Dermis microvascular lymphatic vessel endothelial cell (primary cell): ENCODE data around the gene CTNND2. TPM values are rescaled to one million over a fixed set of nuclear protein-coding genes. Genes with fewer than 3 reads are reported as not detected.
A peak's percentile ranks its signal among the peaks of the same experiment; 100 is the strongest.

ENCODE experiments used
- DNase-seq, 2 donors: peaks; one replicate each; pipeline versions ENCODE4 v3.0.0 to v3.0.0-alpha.2; 2010; ENCODE audit warnings: low read depth in 2 of 2
- total RNA-seq: library from RNA; depleted of rRNA; stranded (reverse); fragments of >200 nt; gene quantifications from 2 replicates; pipeline ENCODE4 v1.2.1, GENCODE V29; 2014

CTNND2 gene
- total RNA-seq, 1 donor from 2014 or later, result not detected

GRCh38 chr5:11261241-11261640, 643.0 kb downstream of the CTNND2 start:
- no peak for DNase-seq

- DNase-seq, result no peak
These were observed 646.2 kb downstream of the CTNND2 start for GRCh38 chr5:11258001-11258400.

- DNase-seq, result no peak
These were observed 651.7 kb downstream of the CTNND2 start for GRCh38 chr5:11252523-11252922.

- DNase-seq, result no peak
These were observed 652.2 kb downstream of the CTNND2 start for GRCh38 chr5:11252075-11252474.

- DNase-seq, result no peak
These were observed 653.0 kb downstream of the CTNND2 start for GRCh38 chr5:11251247-11251646.

- DNase-seq, result no peak
These were observed 655.3 kb downstream of the CTNND2 start for GRCh38 chr5:11248966-11249365.

- DNase-seq, result no peak
These were observed 657.0 kb downstream of the CTNND2 start for GRCh38 chr5:11247224-11247623.

- no peak for DNase-seq
These were observed 663.7 kb downstream of the CTNND2 start for GRCh38 chr5:11240293-11241190.

GRCh38 chr5:11239261-11240015, 664.8 kb downstream of the CTNND2 start:
- DNase-seq, result no peak

GRCh38 chr5:11234501-11234911, 669.7 kb downstream of the CTNND2 start:
- no peak for DNase-seq

GRCh38 chr5:11230890-11231289, 673.4 kb downstream of the CTNND2 start:
- no peak for DNase-seq

GRCh38 chr5:11227064-11227463, 677.2 kb downstream of the CTNND2 start:
- no peak for DNase-seq

- DNase-seq, result no peak
These were observed 679.6 kb downstream of the CTNND2 start for GRCh38 chr5:11224436-11225187.

GRCh38 chr5:11222169-11222568, 682.1 kb downstream of the CTNND2 start:
- no peak for DNase-seq

GRCh38 chr5:11214864-11215644, 689.2 kb downstream of the CTNND2 start:
- DNase-seq, result no peak

GRCh38 chr5:11212706-11213105, 691.5 kb downstream of the CTNND2 start:
- no peak for DNase-seq

GRCh38 chr5:11197726-11198125, 706.5 kb downstream of the CTNND2 start:
- DNase-seq, result no peak

GRCh38 chr5:11191673-11192072, 712.6 kb downstream of the CTNND2 start:
- DNase-seq, result no peak

- peak; percentile 30 to 38 for DNase-seq
These were observed 721.7 kb downstream of the CTNND2 start for GRCh38 chr5:11182441-11183080.

- DNase-seq, result no peak
These were observed 722.3 kb downstream of the CTNND2 start for GRCh38 chr5:11181940-11182339.

GRCh38 chr5:11180890-11181289, 723.4 kb downstream of the CTNND2 start:
- DNase-seq, result no peak
